AG09309 (cell line): Measurements from ENCODE around the gene MAML2.

Experiments used
- DNase-seq: peaks from one replicate; pipeline ENCODE4 v3.0.0-alpha.2; 2010; ENCODE audit warnings: low read depth
- H3K4me3 ChIP-seq: 2 replicates; pipeline ENCODE4 v1.5.1; 2011; ENCODE audit warnings: mild to moderate bottlenecking, low read depth, low read length, moderate library complexity; ENCODE audit not compliant: control insufficient read depth
- TF ChIP-seq, protein P1 (sequence below): IDR thresholded peaks from 2 replicates; pipeline ENCODE4 v1.5.1; 2011; ENCODE audit warnings: mild to moderate bottlenecking, low read depth, low read length, inconsistent platforms; ENCODE audit not compliant: insufficient read depth, control insufficient read depth; ENCODE audit errors: missing control alignments

Gene MAML2

GRCh38 chr11:96384156-96384555 is 41.2 kb upstream of the MAML2 start:
- no peak overlapping the region for H3K4me3 ChIP-seq
- DNase-seq = no peak
- TF ChIP-seq, protein P1, sequence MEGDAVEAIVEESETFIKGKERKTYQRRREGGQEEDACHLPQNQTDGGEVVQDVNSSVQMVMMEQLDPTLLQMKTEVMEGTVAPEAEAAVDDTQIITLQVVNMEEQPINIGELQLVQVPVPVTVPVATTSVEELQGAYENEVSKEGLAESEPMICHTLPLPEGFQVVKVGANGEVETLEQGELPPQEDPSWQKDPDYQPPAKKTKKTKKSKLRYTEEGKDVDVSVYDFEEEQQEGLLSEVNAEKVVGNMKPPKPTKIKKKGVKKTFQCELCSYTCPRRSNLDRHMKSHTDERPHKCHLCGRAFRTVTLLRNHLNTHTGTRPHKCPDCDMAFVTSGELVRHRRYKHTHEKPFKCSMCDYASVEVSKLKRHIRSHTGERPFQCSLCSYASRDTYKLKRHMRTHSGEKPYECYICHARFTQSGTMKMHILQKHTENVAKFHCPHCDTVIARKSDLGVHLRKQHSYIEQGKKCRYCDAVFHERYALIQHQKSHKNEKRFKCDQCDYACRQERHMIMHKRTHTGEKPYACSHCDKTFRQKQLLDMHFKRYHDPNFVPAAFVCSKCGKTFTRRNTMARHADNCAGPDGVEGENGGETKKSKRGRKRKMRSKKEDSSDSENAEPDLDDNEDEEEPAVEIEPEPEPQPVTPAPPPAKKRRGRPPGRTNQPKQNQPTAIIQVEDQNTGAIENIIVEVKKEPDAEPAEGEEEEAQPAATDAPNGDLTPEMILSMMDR = no peak

DNA sequence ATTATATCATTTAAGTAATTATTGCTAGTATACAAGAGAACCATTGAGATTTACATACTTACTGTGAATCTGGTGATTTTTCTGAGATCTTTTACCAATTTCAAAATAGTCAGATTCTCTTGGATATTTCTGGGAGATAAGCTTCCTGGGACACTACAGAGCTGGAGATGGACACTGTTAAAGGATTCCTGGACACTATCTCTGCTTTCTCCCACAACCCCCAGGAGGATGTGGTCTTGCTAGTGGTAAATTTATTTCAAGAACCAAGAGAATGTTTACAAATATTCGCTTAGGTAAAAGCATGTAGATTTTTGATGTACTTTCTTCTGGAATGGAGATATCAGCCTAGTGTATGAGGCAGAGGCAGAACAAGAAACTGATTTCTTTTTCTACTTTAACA is 33.8 kb upstream of the MAML2 start:
- no peak overlapping the region for H3K4me3 ChIP-seq
- DNase-seq = no peak
- TF ChIP-seq, protein P1 = no peak

GRCh38 chr11:96373826-96374225 is 30.8 kb upstream of the MAML2 start:
- TF ChIP-seq, protein P1 = no peak
- H3K4me3 ChIP-seq = no peak overlapping the region
- DNase-seq = no peak

DNA sequence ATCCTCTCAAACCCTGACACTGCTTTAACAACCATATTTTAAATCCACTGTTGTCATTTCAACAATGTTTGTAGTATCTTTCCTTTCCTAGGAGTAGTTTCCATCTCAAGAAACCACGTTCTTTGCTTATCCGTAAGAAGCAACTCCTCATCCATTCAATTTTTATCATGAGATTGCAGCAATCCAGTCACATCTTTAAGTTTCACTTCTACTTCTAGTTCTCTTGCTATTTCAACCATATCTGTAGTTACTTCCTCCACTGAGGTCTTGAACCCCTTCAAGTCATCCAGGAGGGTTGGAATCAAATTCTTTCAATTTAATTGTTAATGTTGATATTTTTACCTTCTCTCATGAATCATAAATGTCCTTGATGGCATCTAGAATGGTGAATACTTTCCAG is 24.3 kb upstream of the MAML2 start:
- H3K4me3 ChIP-seq = no peak overlapping the region
- TF ChIP-seq, protein P1 = no peak
- no peak for DNase-seq

DNA sequence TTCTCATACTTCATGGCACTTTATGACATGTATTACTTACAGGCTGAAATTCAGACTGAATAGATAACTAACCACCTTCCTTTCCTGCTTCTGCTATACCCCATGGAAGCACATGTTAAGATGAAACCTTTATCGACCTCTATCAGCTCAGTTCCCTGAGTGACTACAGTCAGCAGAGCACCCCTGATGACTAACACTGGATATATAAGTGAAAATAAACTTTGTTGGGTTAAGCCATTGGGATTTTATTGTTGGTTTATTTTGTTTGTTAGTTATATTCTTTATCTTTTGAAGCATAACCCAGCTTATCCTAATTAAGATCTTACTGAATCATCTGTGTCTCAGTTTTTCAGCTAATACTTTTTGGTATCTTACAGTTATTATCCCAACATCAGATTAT is 23.0 kb upstream of the MAML2 start:
- no peak for DNase-seq
- TF ChIP-seq, protein P1 = no peak
- H3K4me3 ChIP-seq = no peak overlapping the region

DNA sequence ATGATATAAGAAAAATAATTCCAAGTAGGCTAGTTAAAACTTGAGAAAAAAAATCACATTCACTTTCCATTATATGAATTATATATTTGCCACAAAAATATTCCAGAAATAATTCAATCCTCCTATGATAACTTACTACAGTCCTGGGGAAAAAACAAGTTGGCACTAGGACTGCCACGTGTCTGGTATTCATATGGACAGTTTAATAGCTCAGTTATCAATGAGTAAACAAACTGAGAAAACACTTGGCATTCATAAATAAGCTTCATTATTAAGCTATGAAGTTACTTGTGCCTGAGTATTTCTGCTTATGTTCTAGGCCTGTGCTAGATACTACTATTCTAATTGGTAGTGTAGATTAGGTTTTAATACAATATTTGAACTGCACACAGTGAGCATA is 22.5 kb upstream of the MAML2 start:
- H3K4me3 ChIP-seq = no peak overlapping the region
- TF ChIP-seq, protein P1 = no peak
- DNase-seq = no peak

DNA sequence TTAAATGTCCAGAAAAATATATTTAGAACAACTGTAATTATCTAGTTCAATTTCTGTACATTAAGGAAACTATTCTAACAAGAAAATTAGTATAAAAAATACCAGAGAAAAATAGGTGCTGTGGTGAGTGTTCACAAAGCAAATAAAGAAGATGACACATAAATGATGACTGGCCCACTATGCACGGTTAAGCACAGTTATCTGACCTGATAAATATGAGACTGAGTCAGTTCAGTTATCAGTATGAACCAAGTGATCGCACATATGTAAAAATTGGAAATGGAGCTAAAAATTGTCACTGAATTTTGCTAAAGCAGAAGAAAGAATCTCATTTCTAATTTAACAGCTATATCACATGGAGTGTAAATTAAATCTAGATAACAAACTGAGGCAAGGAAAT is 18.8 kb upstream of the MAML2 start:
- TF ChIP-seq, protein P1 = no peak
- H3K4me3 ChIP-seq = no peak overlapping the region

More for the DNA sequence above, 18.8 kb upstream of the MAML2 start:
- no peak for DNase-seq
